Transverse colon (tissue), 4 donors: ENCODE data around the gene CDCA5. TPM values are rescaled to one million over a fixed set of nuclear protein-coding genes. Genes with fewer than 3 reads are reported as not detected.
A peak's percentile ranks its signal among the peaks of the same experiment; 100 is the strongest.

Experiments
- DNase-seq: peaks from one replicate; pipeline ENCODE4 v3.0.0-alpha.2; 2019
- H3K27ac ChIP-seq, 4 donors: fragments of 200-600 bp; sonication (generic); 2 replicates each; pipeline ENCODE4 v1.5.1; 2016 to 2018; ENCODE audit warnings: inconsistent platforms in 4 of 4
- H3K27me3 ChIP-seq: fragments of 200-600 bp; sonication (generic); 2 replicates; pipeline ENCODE4 v1.5.1; 2017; ENCODE audit warnings: inconsistent platforms
- H3K36me3 ChIP-seq, 4 donors: fragments of 200-600 bp; sonication (generic); 2 replicates each; pipeline ENCODE4 v1.5.1; 2017 to 2019; ENCODE audit warnings: inconsistent platforms in 4 of 4
- H3K4me1 ChIP-seq, 4 donors: fragments of 200-600 bp; sonication (generic); 2 replicates each; pipeline ENCODE4 v1.5.1; 2017 to 2020; ENCODE audit warnings: inconsistent platforms in 4 of 4
- H3K4me3 ChIP-seq, 4 donors: fragments of 200-600 bp; sonication (generic); 1 replicate in 1 of 4; 2 replicates in 3 of 4; pipeline versions ENCODE4 v1.5.1 to v1.6.1; 2017 to 2019; ENCODE audit warnings: inconsistent platforms in 4 of 4
- H3K9me3 ChIP-seq, 2 donors: fragments of 200-600 bp; sonication (generic); 2 replicates each; pipeline ENCODE4 v1.5.1; 2017 to 2019; ENCODE audit warnings: inconsistent platforms in 2 of 2
- EP300 ChIP-seq: sonication (generic); formaldehyde crosslinking; IDR thresholded peaks from one replicate; pipeline ENCODE4 v1.6.1; 2017; ENCODE audit warnings: antibody characterized with exemption, low read depth
- POLR2A ChIP-seq: fragments of 450-650 bp; IDR thresholded peaks from one replicate; pipeline ENCODE4 v1.6.1; 2016; ENCODE audit warnings: antibody characterized with exemption, mild to moderate bottlenecking, moderate library complexity
- POLR2AphosphoS5 ChIP-seq, 3 donors: sonication (generic); formaldehyde crosslinking; IDR thresholded peaks; one replicate each; pipeline ENCODE4 v1.6.1; 2016; ENCODE audit warnings: antibody characterized with exemption in 3 of 3
- WGBS, 2 donors: methylation state at CpG; one replicate each; pipeline ENCODE4 v1.1.5; 2018; ENCODE audit warnings: low coverage in 1 of 2; 5-methylcytosine and 5-hydroxymethylcytosine counted together
- in situ Hi-C, 4 donors: fragments of 200-750 bp; cut with MboI; loops; one replicate each; pipeline versions ENCODE4 v1.15.0 to v1.15.1; 2017; ENCODE audit warnings: low sequenced_read_pairs in 3 of 4, low pct_ligation_motif_present in 1 of 4, low pct_unique_long_range_greater_than_20kb in 1 of 4
- intact Hi-C: fragments of 100-400 bp; cut with DNase I; formaldehyde crosslinking; loops from one replicate; pipeline ENCODE4 v1.15.1; 2023; ENCODE audit warnings: low total_unique reads
- total RNA-seq, 4 donors: library from RNA; depleted of rRNA; stranded (reverse); fragments of >200 nt; gene quantifications; one replicate each; pipeline ENCODE4 v1.1.0, GENCODE V29; 2016
- TF ChIP-seq, protein P1 (sequence below), 5 experiments: fragments of 200-600 bp in 3 of 5; fragments of 450-650 bp in 2 of 5; sonication (generic) in 3 of 5; IDR thresholded peaks; 1 replicate in 2 of 5; 2 replicates in 3 of 5; pipeline ENCODE4 v1.5.1; 2016 to 2017; ENCODE audit warnings: antibody characterized with exemption in 5 of 5, inconsistent platforms in 3 of 5, mild to moderate bottlenecking in 2 of 5, moderate library complexity in 1 of 5

Gene CDCA5
- total RNA-seq, 4 donors from 2014 or later, result 1.9 to 2.6 (median 2.5) TPM; not detected in 1

DNA sequence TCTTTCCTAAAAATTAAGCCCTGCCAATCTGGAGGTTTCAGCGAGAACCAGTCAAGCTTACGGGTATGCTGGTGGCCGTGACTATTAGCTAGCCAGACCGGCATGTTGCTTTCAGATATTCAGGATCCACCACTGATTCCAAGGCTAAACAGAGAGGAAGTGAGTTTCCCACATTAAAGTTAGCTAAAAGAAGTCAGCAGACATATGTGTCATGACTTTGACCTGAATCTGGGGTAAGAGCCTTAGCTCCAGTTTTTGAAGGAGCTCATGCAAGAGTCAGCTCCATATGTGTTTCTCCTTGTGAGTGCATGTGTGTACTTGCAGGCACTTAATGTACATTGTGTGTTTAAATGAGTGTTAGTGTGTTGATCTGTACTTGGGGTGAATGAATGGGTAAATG is 1.6 kb upstream of the CDCA5 start:
- 91% methylated on average over 4 of the region's 4 CpGs; no CpG with 5 or more reads in 1 of the 2 donors for WGBS, 2 donors
- Histone ChIP-seq H3K27ac (no peak overlapping the region), H3K4me1 (peaks cover 11 to 21% (median 15%) of the 10 kb centered on the region in 4 donors), H3K4me3 (no peak overlapping the region), H3K27me3 (no peaks in the 10 kb centered on the region), H3K9me3 (no peaks in the 10 kb centered on the region), H3K36me3 (peaks cover 0 to 12% (median 0%) of the 10 kb centered on the region in 4 donors)
- intact Hi-C loops, result no loop called here
- in situ Hi-C loops, result no loop called here
- TF ChIP-seq POLR2AphosphoS5 (IDR thresholded peaks at IDR 0.05) (no peak), EP300 (no peak), POLR2A (no peak)
- TF ChIP-seq, protein P1, sequence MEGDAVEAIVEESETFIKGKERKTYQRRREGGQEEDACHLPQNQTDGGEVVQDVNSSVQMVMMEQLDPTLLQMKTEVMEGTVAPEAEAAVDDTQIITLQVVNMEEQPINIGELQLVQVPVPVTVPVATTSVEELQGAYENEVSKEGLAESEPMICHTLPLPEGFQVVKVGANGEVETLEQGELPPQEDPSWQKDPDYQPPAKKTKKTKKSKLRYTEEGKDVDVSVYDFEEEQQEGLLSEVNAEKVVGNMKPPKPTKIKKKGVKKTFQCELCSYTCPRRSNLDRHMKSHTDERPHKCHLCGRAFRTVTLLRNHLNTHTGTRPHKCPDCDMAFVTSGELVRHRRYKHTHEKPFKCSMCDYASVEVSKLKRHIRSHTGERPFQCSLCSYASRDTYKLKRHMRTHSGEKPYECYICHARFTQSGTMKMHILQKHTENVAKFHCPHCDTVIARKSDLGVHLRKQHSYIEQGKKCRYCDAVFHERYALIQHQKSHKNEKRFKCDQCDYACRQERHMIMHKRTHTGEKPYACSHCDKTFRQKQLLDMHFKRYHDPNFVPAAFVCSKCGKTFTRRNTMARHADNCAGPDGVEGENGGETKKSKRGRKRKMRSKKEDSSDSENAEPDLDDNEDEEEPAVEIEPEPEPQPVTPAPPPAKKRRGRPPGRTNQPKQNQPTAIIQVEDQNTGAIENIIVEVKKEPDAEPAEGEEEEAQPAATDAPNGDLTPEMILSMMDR (IDR thresholded peaks at IDR 0.05), result no peak
- DNase-seq, result no peak

DNA sequence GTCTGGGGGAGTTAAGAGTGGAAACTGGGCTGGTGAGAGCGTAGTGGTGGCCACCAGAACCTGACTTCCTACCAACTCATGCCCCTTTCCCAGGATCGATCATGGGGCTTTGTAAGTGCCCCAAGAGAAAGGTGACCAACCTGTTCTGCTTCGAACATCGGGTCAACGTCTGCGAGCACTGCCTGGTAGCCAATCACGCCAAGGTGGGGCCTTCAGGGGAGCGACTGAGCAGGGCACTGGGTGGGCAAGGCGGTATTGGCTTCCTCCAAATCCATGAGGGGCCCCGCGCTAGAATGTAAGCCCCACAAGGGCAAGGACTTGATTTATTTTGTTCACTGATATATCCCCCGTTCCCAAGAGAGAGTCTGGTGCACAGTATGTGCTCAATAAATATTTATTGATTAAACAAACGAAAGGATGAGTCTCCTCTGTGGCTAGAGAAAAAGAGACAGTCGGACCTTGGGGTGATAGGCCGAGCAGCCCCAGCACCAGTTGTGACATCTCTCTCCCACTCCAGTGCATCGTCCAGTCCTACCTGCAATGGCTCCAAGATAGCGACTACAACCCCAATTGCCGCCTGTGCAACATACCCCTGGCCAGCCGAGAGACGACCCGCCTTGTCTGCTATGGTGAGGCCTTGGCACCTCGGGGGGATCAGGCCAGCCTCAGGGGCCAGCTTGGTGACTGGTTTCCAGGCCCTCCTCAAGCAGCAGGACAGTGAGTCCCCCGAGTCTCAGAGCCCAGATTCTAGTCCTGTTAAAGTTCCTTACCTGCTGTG is 947 bp upstream of the CDCA5 start:
- H3K9me3 ChIP-seq, result no peaks in the 10 kb centered on the region
- H3K27ac ChIP-seq, result peak overlapping the region; percentile 90 to 96 (median 94)
- peaks cover 0 to 12% (median 0%) of the 10 kb centered on the region in 4 donors for H3K36me3 ChIP-seq
- H3K4me3 ChIP-seq, result peak overlapping the region; percentile 61 to 91 (median 66)
- TF ChIP-seq EP300 (no peak), POLR2AphosphoS5 (IDR thresholded peaks at IDR 0.05) (no peak), POLR2A (no peak)
- TF ChIP-seq, protein P1 (IDR thresholded peaks at IDR 0.05), result no peak
- in situ Hi-C loops, result no loop called here
- no peaks in the 10 kb centered on the region for H3K27me3 ChIP-seq
- peaks cover 11 to 21% (median 15%) of the 10 kb centered on the region in 4 donors for H3K4me1 ChIP-seq
- intact Hi-C loops, result no loop called here
- DNase-seq, result no peak
- 44 to 72% methylated on average over 3 to 22 of the region's 23 CpGs for WGBS, 2 donors

DNA sequence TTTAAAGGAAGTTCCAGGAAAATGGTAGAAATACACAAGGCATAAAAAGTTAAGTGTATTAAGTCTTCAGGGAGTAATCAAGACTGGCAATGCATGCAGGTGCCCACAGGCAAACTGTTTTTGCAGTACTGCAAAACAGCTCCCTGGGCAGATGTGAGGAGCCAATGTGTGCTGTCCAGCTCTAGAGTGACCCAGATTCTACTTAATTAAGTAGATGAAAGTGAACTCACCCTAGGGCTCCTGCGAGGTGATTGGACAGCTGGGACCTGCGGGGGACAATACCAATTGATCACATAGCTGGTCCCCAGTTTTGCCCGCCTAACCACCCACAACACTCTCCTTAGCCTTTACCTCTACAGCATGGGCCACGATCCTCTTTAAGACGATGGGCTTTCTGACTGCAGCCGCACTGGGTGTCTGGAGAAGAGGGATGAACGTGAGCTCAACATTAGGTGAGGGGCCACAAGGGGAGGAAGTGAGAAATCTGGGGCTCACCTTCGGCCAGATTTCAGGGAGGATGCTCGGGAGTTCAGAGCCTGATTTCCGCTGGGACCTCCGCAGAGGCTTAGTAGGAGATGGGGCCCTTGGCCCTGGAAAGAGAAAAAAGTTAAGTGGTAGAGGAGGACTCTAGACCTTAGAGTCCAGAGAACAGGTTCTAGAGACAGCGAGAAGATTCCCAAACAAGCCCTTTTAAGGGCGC is 556 bp downstream of the CDCA5 start:
- peak overlapping the region; percentile 90 to 96 (median 94) for H3K27ac ChIP-seq
- TF ChIP-seq EP300 (no peak), POLR2AphosphoS5 (IDR thresholded peaks at IDR 0.05) (no peak), POLR2A (no peak)
- TF ChIP-seq, protein P1 (IDR thresholded peaks at IDR 0.05), result no peak

DNA sequence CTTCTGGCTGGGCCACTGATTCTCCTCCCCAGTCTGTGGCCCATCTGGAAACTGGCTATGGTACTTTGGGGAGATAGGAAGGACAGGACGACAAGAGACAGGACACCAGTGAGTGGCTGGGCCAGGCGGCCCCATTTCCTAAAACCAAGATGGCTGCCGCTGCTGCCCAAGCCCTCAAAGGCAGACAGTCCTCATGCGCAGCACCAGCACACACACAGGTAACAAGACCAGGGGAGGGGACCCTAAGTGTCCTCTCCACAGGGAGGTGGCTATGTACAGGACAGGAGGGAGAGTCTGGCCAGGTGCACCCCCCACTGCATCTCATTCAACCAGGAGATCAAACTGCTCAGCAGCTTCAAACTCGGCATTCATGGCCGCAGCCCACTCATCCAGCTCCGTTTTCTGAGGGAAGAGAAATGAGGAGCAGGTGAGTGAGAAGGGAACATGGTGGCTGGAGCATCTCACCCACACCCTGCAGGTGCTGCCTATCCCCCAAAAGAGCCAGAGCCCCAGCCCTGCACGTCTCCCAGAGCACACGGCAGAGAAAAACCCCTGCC is 5.0 kb downstream of the CDCA5 start:
- no peak for TF ChIP-seq EP300
- TF ChIP-seq, protein P1 (IDR thresholded peaks at IDR 0.05), result no peak
- TF ChIP-seq POLR2A, result no peak
- TF ChIP-seq POLR2AphosphoS5 (IDR thresholded peaks at IDR 0.05), result no peak
- WGBS, 2 donors, result 80% methylated on average over 6 of the region's 9 CpGs; no CpG with 5 or more reads in 1 of the 2 donors
- no peak for DNase-seq
- H3K4me1 ChIP-seq, result peaks cover 5 to 14% (median 10%) of the 10 kb centered on the region in 4 donors
- no peaks in the 10 kb centered on the region for H3K9me3 ChIP-seq
- peak overlapping the region in 2 of 4 donors; percentile 4 to 38 for H3K27ac ChIP-seq
- no peak overlapping the region for H3K4me3 ChIP-seq
- intact Hi-C loops (no loop called here), in situ Hi-C loops (no loop called here)
- H3K27me3 ChIP-seq, result no peaks in the 10 kb centered on the region
- no peaks in the 10 kb centered on the region for H3K36me3 ChIP-seq

More for the DNA sequence above, 556 bp downstream of the CDCA5 start:
- H3K9me3 ChIP-seq, result no peaks in the 10 kb centered on the region
- H3K4me1 ChIP-seq, result peaks cover 11 to 22% (median 16%) of the 10 kb centered on the region in 4 donors
- no peak for DNase-seq
- H3K4me3 ChIP-seq, result peak overlapping the region; percentile 50 to 91 (median 66)
- intact Hi-C loops, result no loop called here
- H3K36me3 ChIP-seq, result peaks cover 0 to 12% (median 0%) of the 10 kb centered on the region in 4 donors
- 2 to 3% methylated on average over 8 to 13 of the region's 13 CpGs for WGBS, 2 donors
- in situ Hi-C loops, result no loop called here
- H3K27me3 ChIP-seq, result no peaks in the 10 kb centered on the region
